ENCODE results near the gene SCIMP. TPM values are rescaled to one million over a fixed set of nuclear protein-coding genes. Genes with fewer than 3 reads are reported as not detected.
A peak's percentile ranks its signal among the peaks of the same experiment; 100 is the strongest.

The SCIMP gene
- total and polyA plus RNA-seq, 2 of the 4 experiments (the other 2 are of a cell fraction) = not detected

DNA sequence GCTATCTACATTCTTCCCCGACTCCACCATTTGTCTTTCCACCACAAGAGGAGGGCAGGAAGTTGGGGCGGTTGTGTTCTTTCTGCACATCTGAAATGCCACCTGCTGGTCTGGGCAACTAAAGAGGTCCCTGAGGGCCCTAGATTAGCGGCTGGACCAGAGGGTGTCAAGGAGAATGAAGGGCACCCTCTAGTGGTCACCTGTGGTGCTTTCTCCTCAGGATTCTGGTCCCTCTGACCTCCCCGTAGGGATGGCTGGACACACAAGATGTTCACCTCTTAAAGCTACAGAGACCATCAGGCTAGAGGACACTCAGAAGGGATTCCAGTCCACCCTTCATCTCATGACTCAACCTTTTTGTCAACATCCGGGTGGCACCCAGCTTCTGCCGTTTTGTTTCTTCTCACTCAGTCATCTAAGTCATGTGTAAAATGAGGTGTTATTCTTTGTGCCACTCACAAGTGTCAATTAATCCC, 2.9 kb upstream of the SCIMP start:
- Histone ChIP-seq H3K27me3 (ENCODE audit: control insufficient read depth, insufficient read depth, low read length) (peaks cover 2% of the 10 kb centered on the region; the same call in 1 of the 2 replicates), H4K20me1 (ENCODE audit: insufficient read depth, low read length) (no peaks in the 10 kb centered on the region), H3K79me1 (ENCODE audit: low read depth in 1 of 2, low read length in 2 of 2) (no peaks in the 10 kb centered on the region), H4K5ac (ENCODE audit: low read depth, low read length) (no peak overlapping the region), H3K18ac (ENCODE audit: low read depth, low read length) (no peak overlapping the region), H3K14ac (replicated peaks; ENCODE audit: low read depth, low read length) (no peak overlapping the region), H3K4me3 (ENCODE audit: insufficient read depth, low read depth, low read length) (no peak overlapping the region), H3K4ac (ENCODE audit: low read depth, low read length) (no peak overlapping the region), H3K36me3 (ENCODE audit: control insufficient read depth, insufficient read depth, low read length) (no peaks in the 10 kb centered on the region), H2AFZ (replicated peaks; ENCODE audit: low read length, poor library complexity) (no peak overlapping the region), H3K9me3 (ENCODE audit: control insufficient read depth, insufficient read depth, low read length) (no peaks in the 10 kb centered on the region), H2BK15ac (ENCODE audit: low read depth, low read length) (no peak overlapping the region), H3K56ac (ENCODE audit: extremely low read depth, insufficient read depth, low read length) (no peak overlapping the region), H3K4me1 (ENCODE audit: control insufficient read depth, insufficient read depth, low read length) (no peaks in the 10 kb centered on the region), H3K4me2 (ENCODE audit: low read depth, low read length) (no peak overlapping the region), H2BK20ac (ENCODE audit: low read depth, low read length) (no peak overlapping the region), H2BK120ac (ENCODE audit: low read depth, low read length) (no peak overlapping the region), H2AK9ac (replicated peaks; ENCODE audit: low read depth, low read length, poor library complexity) (no peak overlapping the region), H4K8ac (ENCODE audit: low read depth in 2 of 2, low read length in 2 of 2) (no peak overlapping the region), H3K9ac (ENCODE audit: low read depth, low read length) (no peak overlapping the region), H4K91ac (ENCODE audit: insufficient read depth, low read depth, low read length) (no peak overlapping the region), H2BK5ac (ENCODE audit: low read depth, low read length, poor library complexity, severe bottlenecking) (no peak overlapping the region), H3K27ac (ENCODE audit: insufficient read depth, low read length) (no peak overlapping the region), H2AK5ac (ENCODE audit: low read depth, low read length) (no peak overlapping the region), H3K23ac (ENCODE audit: low read depth, low read length) (no peak overlapping the region), H3K9me1 (ENCODE audit: insufficient read depth, low read length) (no peaks in the 10 kb centered on the region)
- intact Hi-C loops (cut with micrococcal nuclease) (loop anchor here (1.0 kb wide), 1 partner anchor 39 kb away; no protein-coding TSS in a partner anchor), in situ Hi-C loops (cut with MboI; ENCODE audit: low sequenced_read_pairs) (loop anchor here (25.0 kb wide), 1 partner anchor 1200 kb away; the partner anchor contains the start of genes AIPL1 and PIMREG), dilution Hi-C loops (cut with HindIII; ENCODE audit: low sequenced_read_pairs, unreplicated experiment) (no loop called here)
- ChIA-PET POLR2A (ENCODE audit: unreplicated experiment) (no interaction called here), CTCF (interaction anchor here (0.6 to 0.7 kb wide), 6 partner anchors 12 to 1269 kb away, joined by 3 to 6 read pairs (median 3); no protein-coding TSS in a partner anchor)
- WGBS, 2 experiments (ENCODE audit: extremely low coverage in 2 of 2, insufficient read length in 1 of 2) = 0% methylated on average over 1 of the region's 6 CpGs; no CpG with 5 or more reads in 1 of the 2 experiments
- peak; percentile 82 for ATAC-seq (ENCODE audit: low read depth)
- TF ChIP-seq SMC3 (IDR thresholded peaks at IDR 0.05; ENCODE audit: low read depth, low read length) = peak; percentile 41; the same call in 1 of the 2 replicates
- TF ChIP-seq, protein P1, sequence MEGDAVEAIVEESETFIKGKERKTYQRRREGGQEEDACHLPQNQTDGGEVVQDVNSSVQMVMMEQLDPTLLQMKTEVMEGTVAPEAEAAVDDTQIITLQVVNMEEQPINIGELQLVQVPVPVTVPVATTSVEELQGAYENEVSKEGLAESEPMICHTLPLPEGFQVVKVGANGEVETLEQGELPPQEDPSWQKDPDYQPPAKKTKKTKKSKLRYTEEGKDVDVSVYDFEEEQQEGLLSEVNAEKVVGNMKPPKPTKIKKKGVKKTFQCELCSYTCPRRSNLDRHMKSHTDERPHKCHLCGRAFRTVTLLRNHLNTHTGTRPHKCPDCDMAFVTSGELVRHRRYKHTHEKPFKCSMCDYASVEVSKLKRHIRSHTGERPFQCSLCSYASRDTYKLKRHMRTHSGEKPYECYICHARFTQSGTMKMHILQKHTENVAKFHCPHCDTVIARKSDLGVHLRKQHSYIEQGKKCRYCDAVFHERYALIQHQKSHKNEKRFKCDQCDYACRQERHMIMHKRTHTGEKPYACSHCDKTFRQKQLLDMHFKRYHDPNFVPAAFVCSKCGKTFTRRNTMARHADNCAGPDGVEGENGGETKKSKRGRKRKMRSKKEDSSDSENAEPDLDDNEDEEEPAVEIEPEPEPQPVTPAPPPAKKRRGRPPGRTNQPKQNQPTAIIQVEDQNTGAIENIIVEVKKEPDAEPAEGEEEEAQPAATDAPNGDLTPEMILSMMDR (conservative IDR thresholded peaks at IDR 0.05; ENCODE audit: low read depth, low read length) = peak; percentile 59
- no peak for TF ChIP-seq CHD1 (IDR thresholded peaks at IDR 0.05; ENCODE audit: low read depth, low read length)
- TF ChIP-seq RAD21 (IDR thresholded peaks at IDR 0.05; ENCODE audit: low read length) = peak; percentile 41
- DNase-seq = peak; percentile 50
- no TSS peak for BruUV-seq (replicated peaks)

Data from IMR-90 (cell line).